Epithelial cell of prostate (primary cell): Measurements from ENCODE around the gene RAB36.

ENCODE experiments used
- DNase-seq: peaks from one replicate; pipeline ENCODE4 v3.0.0-alpha.2; 2011; ENCODE audit warnings: low read depth, low spot score
- H3K27ac ChIP-seq: fragments of 450-650 bp; 2 replicates; pipeline ENCODE4 v1.5.1; 2017; ENCODE audit warnings: mild to moderate bottlenecking

The RAB36 gene

DNA sequence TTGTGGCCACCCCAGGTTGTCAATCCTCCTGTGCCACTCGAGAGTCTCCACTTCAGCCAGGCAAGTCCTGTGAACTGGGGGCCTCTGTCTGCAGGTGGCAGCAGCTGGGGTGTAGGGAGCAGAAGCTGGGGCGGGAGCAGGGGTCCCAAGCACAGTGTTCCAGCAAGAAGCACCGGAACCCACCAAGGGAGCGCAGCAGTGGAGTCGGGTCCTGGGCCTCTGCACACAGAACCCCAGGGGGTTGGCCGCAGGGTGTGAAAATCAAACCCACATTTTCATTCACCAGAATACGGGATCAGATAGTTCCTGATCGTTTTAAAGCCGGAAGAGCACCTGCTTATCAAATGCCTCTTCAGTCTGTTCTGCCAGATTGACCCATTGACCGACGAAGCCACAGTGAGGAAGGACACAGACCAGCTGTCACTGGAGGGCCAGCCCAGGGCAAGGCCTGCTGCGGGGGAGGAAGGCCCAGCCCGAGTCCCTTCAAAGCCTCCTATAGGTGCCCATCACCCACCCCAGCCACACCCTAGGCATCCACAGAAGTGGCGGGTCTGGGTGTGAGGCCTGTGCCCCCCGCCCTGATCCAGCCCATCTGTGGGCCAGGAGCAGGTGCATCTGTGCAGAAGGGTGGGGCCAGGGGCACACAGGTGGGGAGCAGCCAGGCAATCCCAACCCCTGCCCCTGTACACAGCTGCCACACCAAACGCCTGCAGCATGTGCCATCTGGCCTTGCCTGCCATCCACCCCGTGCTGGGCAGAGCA lies 37.6 kb upstream of the RAB36 start:
- H3K27ac ChIP-seq = no peak overlapping the region
- no peak for DNase-seq

DNA sequence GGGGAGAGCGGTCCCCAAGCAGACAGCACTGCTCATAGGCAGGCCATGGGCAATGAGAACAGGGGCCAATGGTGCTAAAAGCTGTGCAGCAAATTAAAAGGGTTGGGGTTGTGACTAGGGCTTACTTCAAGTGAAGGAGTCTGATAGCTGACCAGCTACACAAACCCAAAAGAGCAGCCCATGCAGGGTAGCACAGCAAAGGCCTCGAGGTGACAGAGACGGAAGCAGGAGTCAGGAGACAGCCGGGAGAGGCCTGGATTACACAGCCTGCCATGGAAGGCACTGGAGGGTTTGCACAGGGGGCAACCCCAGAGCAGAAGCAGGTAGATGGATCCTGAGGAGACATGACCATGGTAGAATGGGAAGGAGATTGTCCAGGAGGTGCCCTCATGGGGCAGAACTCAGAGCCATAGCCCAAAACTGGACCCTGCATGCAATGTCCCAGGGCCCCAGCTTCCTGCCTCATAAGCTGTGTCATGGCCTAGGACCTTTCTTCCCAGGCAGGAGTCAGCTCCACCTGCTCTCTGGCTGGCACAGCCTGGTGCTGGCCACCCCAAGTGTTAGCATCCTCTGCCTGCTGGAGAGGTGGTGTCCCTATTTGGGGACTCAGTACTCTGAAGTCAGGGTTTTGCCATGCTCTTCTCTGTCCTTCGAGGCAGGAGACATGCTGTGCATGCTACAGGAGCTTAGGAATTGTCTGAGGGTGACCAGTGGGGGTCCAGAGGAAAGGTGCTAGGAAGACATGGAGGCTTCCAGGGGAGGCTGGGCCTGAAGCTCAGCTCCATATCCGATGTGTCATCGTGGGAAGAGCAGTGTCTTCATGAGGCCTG lies 36.8 kb upstream of the RAB36 start:
- DNase-seq = no peak
- no peak overlapping the region for H3K27ac ChIP-seq

DNA sequence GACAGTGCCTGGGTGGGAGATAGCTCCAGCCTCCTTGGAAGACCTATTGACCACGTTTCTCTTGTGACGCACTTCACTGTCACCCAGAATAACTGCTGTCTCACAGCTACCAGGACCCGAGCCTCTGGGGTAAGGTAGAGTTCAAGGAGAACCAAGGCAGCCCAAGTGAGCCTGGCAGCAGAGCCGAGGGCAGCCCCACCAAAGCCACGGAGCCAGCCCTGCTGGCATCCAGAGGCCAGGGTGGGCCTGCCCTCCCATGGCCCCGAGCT lies 36.3 kb upstream of the RAB36 start:
- no peak for DNase-seq
- no peak overlapping the region for H3K27ac ChIP-seq

DNA sequence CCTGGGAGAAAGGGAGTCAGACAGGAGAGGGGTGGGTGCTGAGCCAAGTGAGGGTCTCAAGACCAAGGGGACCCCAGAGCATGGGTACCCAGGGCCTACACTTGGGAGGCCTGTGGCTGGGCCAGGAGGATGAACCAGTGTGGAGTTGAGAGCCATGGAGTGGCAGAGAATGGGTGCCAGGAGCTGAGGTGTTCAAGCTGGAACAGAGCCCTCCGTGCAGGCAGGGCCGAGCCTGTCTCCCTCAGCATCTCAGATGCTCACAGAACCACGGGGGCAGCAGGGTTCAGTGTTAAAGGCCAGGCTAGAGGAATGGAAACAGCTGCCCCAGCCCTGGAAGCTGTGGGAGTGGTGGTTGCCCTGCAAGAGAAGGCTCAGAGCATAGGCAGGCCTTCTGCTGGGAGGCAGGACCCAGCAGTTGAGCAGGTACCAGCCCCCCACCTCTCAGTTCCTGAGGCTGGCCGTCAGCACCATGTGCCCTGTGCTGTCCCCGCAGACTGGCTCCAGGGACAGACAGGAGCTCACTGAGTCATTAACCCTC lies 35.8 kb upstream of the RAB36 start:
- no peak overlapping the region for H3K27ac ChIP-seq
- DNase-seq = no peak

DNA sequence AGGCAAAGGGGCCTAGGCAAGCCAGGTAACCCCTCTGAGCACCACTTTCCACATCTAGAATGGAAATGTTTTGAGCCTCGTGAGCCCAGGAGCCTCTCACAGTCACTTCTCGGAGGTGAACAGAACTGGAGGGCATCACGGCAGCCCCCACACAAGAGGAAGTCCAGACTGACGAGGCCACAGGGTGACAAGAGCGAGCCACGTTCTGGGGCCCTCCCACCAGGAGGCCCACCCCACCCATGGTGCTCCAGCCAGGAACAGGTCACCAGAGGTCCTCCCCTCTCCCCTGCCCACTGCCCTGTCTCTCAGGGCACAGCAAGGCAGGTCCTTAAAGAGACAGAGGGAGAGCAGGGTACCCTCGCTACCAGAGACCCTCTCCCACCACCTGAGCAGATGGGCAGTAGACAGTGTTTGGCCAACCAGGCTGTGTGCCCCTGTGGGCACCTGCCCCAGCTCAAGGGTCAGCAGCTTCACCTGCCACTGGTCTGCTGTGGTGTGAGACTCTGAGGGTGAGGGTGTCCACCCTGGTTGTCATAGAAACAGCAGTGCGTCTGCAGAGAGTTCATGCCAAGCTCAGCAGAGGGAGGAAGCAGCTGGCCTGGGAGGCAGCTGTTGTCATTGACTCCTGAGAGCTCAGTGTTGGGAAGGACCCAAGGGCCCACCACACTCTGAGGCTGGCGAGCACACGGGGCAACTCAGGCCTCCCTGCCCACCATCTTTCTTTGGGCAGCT lies 34.9 kb upstream of the RAB36 start:
- no peak overlapping the region for H3K27ac ChIP-seq
- no peak for DNase-seq

DNA sequence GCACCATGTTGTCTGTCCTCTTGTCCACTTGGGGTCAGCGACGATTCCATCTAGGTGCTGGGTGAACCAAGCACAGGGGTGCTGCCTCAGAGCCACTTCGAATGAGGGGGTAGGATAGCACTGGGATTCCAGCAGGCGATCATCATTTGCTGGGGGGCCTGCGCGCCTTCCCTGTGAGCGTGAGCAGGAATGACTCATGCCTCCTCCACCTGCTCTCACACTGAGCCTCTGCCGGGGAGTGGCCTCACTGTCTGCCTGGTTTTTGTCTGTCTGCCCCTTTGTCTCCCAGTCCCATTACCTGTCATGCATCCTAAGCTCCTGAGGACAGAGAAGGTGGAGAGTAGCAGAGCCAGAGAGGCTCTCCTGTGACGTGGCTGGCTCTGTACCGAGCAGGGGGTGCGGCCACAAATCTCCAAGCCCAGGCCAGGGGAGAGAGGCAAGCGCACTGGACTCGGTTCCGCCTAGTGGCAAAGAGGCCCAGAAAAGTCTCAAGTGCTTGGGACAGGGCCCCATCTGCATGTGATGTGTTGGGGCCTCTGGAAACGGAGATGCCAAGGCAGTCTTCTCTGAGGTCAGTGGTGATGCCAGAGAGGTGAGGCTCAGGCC lies 34.3 kb upstream of the RAB36 start:
- H3K27ac ChIP-seq = no peak overlapping the region
- no peak for DNase-seq

DNA sequence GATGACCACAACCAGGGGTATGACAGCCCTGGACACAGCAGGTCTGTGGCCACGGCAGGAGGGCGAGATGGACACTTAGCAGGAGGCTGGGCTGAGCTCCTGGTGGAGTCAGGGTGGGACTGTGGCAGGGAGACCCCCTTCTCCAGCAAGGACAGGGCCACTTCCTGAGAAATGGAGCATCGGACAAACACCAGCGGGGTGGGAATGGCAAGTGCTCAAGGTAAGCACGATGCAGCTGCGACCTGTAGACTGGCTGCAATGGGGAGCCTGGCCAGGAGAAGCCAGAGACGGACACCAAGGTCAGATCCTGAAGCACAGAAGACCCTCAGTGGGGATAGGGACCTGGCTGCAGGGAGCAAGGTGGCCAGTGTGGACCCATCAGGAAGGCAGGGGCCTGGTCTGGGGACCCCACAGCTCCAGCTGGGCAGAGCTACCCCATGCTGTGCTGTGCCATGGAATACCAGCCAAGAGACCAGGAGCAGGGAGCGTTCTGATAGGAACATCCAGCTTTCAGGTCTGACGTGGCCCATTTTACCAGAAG lies 32.7 kb upstream of the RAB36 start:
- no peak for DNase-seq
- H3K27ac ChIP-seq = no peak overlapping the region

DNA sequence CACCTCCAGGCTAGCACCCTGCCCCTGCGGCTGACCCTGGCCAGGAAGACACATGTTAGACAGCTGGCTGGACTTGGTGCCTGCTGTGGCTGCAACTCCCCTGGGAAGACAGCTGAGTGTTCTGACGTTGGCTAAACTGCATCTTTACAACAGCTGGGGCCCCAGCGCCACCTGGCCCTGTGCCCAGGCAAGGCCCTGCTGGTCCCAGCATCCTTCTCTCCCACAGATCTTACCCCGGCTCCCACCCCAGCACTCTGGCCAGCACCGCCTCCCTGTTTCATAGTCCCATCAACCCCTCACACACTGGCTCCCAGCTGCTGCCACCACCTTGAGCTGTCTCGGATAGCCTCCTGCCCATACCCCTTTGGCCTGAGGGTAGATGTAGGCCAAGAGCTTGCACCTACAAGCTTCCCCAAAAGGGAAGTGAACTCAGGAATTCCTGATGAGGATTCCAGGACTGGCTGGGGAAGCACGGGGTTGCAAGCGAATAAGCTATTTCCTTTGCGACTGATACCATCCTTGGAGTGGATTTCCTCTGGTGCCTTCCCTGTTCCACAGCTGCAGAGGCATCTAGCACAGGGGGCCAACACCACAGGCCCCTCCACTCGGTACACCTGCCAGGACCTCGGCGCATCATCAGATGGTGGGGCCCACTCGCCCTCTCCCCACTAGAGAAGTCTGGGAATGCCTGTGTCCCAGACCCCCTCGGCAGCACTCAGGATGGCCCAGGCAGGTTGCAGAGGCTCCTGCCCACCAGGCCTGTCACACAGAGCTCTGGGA lies 32.0 kb upstream of the RAB36 start:
- no peak for DNase-seq
- H3K27ac ChIP-seq = no peak overlapping the region

DNA sequence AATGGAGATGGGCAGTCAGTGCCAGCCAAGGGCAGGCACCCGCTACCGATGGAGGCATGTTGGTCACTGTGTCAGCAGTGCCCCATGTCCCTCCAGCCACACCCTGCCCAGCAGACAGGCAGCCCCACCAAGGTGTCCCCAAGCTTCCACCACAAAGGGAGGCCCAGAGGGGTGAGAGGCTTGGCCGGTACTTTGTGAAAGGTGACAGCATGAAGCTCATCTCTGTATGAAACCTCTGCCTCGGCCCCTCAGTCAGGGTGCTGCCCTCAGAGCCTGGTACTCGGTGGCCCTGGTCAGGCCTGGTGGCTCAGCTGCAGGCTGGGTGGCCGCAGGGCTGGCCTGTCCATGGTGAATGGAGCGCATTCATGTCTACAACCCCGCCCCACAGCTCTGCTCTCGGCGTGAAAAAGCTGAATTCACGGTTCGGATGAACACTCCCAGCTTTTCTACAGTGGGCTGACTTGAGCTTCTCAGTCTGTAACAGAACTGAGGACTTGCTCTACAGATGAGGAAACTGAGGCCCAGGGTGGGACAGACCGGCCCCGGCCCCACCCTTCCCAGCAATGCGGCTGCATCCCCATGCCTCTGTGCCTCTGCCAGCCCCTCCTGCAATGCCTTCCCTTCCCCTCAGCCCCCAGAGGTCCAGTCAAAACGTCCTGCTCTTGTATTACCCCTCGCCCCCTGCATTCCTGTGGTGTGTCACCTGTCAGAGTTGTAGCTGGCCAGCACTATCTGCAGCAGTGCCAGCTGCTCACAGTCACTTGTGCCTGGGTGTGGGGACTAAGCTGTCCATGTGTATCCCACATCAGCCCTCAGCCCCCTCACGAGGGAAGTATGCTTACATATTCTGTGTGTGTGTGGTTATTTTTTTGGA lies 31.2 kb upstream of the RAB36 start:
- H3K27ac ChIP-seq = no peak overlapping the region
- no peak for DNase-seq

DNA sequence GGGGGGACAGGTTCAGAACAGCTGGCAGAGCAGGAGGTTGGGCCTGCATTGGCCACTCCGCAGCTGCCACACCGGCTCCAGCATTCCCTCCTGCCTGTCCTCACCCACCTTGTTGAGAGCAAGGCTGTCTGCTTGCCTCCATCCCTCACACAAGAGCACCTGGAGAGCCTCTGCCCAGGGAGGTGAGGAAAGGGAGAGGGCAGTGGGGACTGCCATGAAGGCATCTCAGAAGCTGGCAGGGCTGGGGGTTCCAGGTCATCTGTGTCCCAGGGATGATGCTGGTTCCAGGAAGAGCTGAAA lies 30.6 kb upstream of the RAB36 start:
- no peak overlapping the region for H3K27ac ChIP-seq
- no peak for DNase-seq

DNA sequence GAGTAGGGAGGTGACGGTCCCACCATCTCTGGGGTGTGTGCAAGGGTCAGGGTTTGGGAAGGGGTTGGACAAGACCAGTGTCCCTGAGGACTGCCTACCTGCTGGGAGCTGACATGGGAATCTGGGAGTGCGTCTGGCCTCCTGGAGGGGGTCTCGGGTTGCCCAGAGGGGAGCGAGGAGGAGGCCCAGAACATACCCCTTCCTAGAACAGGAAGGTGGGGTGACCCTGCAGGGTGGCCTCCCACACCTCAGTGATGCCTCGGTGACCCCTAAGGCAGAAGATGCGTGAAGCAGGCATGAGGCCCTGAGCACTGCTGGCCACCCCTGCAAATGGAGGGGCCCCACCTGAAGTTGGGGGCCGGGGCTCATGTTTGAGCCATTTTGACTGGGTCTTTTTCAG lies 29.9 kb upstream of the RAB36 start:
- H3K27ac ChIP-seq = no peak overlapping the region
- no peak for DNase-seq

DNA sequence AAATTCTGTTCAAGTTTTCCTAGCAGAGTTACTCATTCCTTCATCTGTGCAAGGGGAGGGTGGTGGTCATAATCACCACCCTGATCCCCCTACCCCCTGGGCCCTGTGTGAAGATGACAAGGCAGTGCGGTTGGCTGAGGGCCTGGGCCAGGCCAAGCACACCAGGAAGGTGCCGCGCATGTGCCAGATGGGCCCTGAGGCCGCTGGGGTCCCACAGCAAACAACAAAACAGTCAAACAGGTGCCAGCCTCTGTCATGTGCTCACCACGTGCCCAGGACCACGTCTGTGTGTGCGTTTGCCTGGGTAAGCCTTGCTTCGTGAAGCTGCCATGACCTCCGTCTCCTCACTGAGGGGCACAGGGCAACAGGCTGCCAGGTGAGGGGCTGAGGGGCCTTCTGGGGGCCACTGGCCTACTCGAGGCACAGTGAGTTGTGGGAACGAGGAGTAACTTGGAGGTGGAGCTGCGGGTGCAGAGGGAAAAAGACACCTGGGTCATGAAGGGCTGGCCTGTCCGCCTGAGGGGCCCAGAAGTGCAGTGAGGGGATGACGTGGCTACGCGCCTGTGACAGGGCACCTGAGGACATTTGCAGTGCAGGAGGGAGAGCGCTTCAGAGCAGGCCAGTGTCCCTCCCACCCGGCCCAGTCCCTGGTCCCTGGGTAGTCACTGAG lies 29.3 kb upstream of the RAB36 start:
- DNase-seq = no peak
- H3K27ac ChIP-seq = no peak overlapping the region

DNA sequence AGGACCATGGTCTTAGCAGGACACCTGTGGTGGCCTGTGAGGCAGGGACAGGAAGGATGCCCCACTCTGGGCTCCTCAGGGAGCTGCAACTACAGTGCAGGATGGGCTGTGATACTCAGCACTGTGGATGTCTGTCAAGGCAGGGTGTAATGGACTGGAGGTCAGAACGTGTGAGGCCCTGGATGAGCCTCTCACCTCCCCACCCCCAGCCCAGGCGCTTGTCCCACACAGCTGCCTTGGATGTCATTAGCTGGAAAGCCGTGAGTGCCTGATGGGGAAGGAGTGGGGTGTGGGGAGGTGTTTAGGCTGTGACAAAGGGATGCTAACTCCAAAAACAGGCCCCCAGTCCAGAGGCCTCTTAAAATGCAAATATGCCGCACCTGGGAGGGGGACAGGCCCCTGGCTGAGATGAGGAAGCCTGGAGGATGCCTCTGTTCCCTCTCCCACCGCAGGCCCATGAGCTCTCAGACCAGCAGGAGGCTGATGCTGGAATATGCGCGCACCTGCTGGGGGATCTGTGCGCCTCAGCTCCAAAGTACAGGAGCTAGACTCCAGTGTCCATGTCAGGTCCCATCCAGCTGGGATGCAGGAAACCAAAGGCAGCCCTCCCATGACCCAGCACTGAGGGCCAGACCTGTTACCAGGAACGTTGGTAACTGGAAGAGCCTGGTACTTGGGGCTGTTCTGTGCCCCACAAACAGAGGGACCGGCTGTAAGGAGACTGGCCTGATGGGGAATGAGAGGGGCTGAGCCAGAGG lies 28.6 kb upstream of the RAB36 start:
- DNase-seq = no peak

DNA sequence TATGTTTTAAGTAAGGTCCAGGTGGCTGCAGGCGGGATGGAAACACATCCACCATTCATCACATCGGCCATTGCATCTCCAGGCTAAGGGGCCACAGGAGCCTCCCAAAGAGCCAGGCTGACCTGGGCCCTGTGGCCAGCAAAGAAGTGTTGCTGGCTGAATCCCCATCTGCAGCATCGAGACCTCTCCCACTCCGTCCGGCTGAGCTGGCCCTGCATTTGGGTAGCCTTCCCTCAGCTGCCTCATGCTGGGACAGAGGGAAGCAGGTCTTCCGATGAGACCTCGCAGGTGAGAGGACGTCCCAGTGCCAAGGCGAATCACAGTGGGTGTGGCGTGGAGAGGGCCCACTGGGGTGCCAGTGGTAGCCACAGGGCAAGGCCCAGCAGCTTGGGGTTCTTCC lies 28.0 kb upstream of the RAB36 start:
- DNase-seq = no peak
- H3K27ac ChIP-seq = no peak overlapping the region

More for the DNA sequence above, 28.6 kb upstream of the RAB36 start:
- H3K27ac ChIP-seq = no peak overlapping the region

DNA sequence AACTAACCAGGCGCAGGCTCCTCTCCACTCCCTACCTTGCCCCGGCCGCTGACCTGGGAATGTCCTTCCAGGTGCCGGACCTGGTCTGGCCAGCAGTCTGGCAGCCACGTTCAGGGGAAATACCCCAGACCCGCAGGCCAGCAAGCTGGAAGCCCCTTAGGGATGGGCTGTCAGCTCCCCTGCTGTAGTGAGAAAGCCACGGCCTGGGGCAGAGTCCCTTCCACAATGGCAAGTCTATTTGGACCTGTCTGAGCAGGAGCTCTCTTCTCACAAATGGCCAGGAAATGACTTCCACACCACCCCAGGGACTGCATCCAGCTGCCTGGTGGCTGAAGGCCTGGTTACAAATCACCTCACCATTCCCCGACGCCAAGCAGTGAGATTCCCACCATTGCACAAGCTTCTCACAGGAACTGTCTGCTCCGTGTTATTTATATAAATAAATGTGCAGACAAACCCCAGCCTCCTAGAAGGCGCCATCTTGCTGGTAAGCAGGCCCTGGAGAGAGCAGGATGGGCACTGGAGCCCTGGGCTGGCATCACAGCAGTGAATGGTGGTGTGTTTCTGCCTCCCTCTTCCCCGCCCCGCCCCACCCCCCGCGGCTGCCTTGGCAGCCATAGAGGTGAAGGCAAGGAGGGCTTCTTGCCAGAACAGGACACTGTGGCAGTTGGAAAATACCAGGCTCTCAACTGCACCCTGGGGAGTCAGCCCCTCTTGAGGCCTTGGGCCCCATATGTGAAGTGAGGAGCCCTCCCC lies 27.2 kb upstream of the RAB36 start:
- no peak for DNase-seq
- H3K27ac ChIP-seq = no peak overlapping the region

DNA sequence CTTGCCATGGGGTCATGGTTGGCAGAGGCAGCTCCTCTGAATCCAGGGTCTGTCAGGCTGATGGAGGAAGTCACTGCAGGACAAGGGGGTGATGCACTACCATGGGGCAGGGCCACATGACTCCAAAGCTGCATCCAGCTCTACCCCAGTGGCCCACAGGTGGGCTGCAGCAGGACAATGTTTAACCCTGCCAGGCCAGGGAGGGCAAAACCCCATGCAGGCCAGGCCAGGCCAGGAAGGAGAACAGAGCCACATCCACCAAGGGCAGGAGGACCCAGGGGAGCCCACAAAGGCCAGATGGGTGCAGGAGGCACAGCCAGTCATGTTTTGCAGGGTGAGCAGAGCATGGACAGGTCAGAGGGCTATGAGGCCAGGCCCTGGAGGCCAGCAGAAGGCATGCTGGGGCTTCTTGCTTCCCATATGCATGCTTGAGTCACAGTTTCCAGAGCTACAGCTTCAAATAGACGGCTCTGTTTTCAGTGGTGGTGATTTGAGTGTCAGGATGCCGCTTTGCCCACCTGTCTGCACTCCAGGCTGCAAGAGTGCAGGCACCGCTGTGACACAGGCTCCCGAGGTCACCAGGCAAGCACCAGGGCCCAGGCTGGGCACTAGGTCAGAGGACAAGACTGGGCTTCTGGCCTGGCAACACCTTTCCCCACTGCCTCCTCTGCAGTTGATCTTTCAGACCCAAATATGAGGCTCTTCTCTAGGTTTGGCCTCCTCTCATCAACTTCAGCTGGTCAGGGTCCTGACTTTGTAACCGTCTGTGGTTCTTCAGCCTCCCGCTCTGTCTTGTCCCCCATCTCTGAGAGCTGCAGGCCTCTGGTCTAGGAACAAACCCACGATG lies 26.4 kb upstream of the RAB36 start:
- no peak for DNase-seq
- H3K27ac ChIP-seq = no peak overlapping the region
